ENCODE results near the gene CCDC181. TPM values are rescaled to one million over a fixed set of nuclear protein-coding genes. Genes with fewer than 3 reads are reported as not detected.

Gene CCDC181
- total and polyA plus RNA-seq, 2 donors (not counting 3 experiments of a cell fraction or from before 2014, with no cell fraction given) = 0.18 to 0.22 TPM

GRCh38 chr1:169346036-169346589 is 81.2 kb downstream of the CCDC181 start:
- ChIA-PET POLR2A (no interaction called here), CTCF (interaction anchor here (1.0 to 8.7 kb wide), 3 partner anchors 709 to 742 kb away, joined by 4 to 282 read pairs (median 190); no protein-coding TSS in a partner anchor)
- DNase-seq (ENCODE audit: low read depth, low spot score) (no peak), FAIRE-seq (no peak)
- Histone ChIP-seq H3K4me2 (ENCODE audit: insufficient read depth, low read length) (no peak overlapping the region), H3K9me3 (replicated peaks; ENCODE audit: control insufficient read depth, insufficient read depth, low read length) (no peaks in the 10 kb centered on the region), H3K79me2 (ENCODE audit: control insufficient read depth, insufficient read depth, low read length) (peaks cover 1% of the 10 kb centered on the region), H3K4me1 (ENCODE audit: control insufficient read depth, extremely low read depth, insufficient read depth, low read length) (no peaks in the 10 kb centered on the region), H3K36me3 (ENCODE audit: control insufficient read depth in 2 of 2, extremely low read depth in 1 of 2, insufficient read depth in 2 of 2, low read length in 2 of 2) (no peaks in the 10 kb centered on the region), H3K9ac (replicated peaks; ENCODE audit: extremely low read depth, insufficient read depth, low read length) (no peak overlapping the region), H2AFZ (ENCODE audit: low read depth, low read length) (no peak overlapping the region), H3K4me3 (replicated peaks in 1 of 3; ENCODE audit: insufficient read depth in 1 of 3, low read depth in 1 of 3, low read length in 3 of 3) (no peak overlapping the region), H4K20me1 (replicated peaks; ENCODE audit: control insufficient read depth, extremely low read depth, insufficient read depth, low read length) (no peaks in the 10 kb centered on the region), H3K27me3 (ENCODE audit: control insufficient read depth in 2 of 2, insufficient read depth in 2 of 2, low read length in 2 of 2) (no peaks in the 10 kb centered on the region), H3K9me1 (replicated peaks; ENCODE audit: control insufficient read depth, extremely low read depth, insufficient read depth, low read length) (no peaks in the 10 kb centered on the region), H3K27ac (ENCODE audit: insufficient read depth, low read depth, low read length) (no peak overlapping the region)
- TF ChIP-seq GATA2 (IDR thresholded peaks at IDR 0.05; ENCODE audit: insufficient read depth, insufficient read length, low read depth, low read length) (no peak), MAX (IDR thresholded peaks at IDR 0.05; ENCODE audit: insufficient read depth, insufficient read length) (no peak), MYC (IDR thresholded peaks at IDR 0.05; ENCODE audit: low read depth, low read length) (no peak), POLR2A (IDR thresholded peaks at IDR 0.05; ENCODE audit: low read depth, low read length) (no peak), FOS (IDR thresholded peaks at IDR 0.05; ENCODE audit: borderline replicate concordance, insufficient read depth, low read length) (no peak), POLR2AphosphoS5 (IDR thresholded peaks at IDR 0.05; ENCODE audit: insufficient read depth, low read depth, low read length) (no peak), JUN (IDR thresholded peaks at IDR 0.05; ENCODE audit: borderline replicate concordance, insufficient read depth, insufficient read length, low read depth) (no peak), EZH2 (IDR thresholded peaks at IDR 0.05; ENCODE audit: borderline replicate concordance, low read depth, low read length, severe bottlenecking) (no peak), CTCF (IDR thresholded peaks at IDR 0.05; ENCODE audit: extremely low read depth in 1 of 2, insufficient read depth in 1 of 2, low read depth in 1 of 2, low read length in 2 of 2) (no peak)
- BruUV-seq (replicated peaks) = no TSS peak
- dilution Hi-C loops (cut with MboI; ENCODE audit: extremely low pct_ligation_motif_present, low sequenced_read_pairs) (no loop called here), intact Hi-C loops (cut with micrococcal nuclease) (loop anchor here (5.0 kb wide), 2 partner anchors 309 to 1004 kb away; no protein-coding TSS in a partner anchor)

Data from endothelial cell of umbilical vein (primary cell).